Glomerular visceral epithelial cell (primary cell): Measurements from ENCODE around the gene TMEM272.

Experiments used
- DNase-seq: peaks from one replicate; pipeline ENCODE4 v3.0.0-alpha.2; 2016; ENCODE audit errors: extremely low spot score

The TMEM272 gene

DNA sequence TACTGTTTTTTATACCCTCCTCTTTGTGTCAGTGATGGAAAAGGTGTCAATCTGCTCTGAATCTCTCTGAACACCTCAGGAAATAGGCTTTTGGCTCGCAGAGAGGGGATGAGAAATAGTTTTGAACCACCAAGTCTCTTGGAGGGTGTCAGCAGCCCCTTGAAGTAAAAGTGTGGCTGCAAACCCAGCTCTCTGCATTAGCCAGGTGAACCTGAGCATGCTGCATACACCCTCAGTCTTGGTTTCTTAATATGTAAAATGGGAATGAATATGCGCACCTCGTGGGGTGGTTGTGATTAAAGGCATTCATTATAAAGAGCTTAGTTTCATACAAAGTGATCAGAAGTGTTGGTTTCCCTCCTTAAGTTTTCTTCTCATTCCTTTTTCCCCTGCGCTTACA, 39.7 kb downstream of the TMEM272 start:
- DNase-seq, result no peak

DNA sequence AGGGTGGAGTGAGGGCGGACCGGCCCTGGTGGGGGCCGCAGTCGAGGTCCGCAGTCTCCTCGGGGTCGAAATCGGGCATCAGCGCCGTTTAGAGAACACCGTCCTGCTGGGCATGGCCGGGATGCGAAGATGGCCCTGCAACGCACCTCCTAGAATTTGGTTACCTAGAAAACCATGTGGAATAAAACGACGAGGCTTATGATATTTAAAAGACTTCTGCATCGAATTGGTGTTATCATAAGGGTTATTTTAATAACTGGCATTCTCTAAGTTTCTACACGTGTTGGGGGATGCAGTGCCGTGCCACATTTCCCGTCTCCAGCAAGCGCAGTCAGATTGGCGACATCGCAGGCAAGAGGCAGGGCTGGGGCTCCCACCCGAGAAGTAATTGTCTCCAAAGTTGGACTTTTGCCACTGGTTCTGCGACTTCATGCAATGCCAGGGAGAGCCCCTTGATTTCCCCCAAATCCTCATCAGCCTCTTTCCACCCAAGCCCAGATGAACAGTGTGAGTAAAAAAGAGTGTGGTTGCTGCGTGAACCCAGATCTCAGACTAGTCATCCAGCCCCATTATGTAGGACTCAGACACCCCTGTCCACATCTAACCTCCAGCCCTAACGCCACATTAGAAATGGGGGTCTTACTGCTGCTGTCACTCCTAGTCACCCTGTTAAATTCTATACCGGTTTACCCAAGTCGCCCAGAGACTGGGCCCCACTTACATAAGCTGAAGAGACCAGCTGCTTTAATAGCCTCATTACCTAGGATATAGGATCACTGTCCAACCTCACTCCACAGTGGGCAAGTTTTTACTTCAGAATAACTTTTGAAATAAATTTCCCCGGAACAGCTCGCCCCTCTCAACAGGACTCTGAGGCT, 40.4 kb downstream of the TMEM272 start:
- DNase-seq, result no peak

DNA sequence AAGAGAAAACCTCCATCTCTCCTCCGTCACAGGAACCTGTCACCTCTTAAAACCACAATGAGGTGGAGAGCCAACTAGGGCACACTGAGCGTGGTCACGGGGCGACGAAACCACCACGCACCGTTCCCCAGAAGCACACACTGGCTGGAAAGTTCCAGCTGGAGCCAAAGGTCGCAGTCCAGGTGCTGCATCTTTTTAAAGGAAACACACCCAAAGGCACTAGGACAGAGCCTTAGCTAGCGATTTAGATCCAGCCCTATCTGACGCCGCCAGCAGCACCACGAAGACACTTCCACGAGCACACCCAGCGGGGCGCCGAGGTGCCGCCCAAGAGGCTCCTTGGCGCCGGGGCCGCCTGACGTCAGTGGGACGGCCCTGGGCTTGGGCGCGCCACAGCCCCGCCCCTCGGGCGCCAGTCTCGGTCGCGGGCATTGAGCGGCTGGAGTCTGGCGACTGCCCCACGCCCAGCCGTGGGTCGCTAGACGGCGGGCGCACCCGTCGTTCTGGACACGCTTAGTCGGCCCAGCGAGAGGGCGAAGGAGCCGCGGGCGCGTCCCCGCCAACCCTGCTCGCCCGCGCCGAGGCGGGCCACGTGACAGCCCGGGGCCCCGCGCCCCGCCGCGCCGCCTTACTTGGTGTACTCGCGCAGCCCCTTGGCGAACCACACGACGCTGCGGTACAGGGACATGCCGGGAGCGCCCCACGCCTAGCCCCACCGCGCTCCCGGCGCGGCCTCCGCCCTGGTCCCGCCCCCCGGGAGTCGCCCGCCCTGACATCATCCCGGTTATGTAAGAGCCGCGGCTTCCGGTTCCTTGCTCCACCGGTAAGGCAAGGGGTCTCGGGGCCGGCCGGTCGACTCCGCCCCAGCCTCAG, 41.3 kb downstream of the TMEM272 start, which contains the start of gene DHRS12:
TSS of gene DHRS12 (minus strand) at position 742 of the 873 bp plus-strand sequence. CDS start 4,504 bp downstream, outside the sequence.
- DNase-seq, result peak; percentile 83

GRCh38 chr13:51802631-51803418, 42.2 kb downstream of the TMEM272 start:
- DNase-seq, result no peak

GRCh38 chr13:51801631-51802099, 43.3 kb downstream of the TMEM272 start:
- DNase-seq, result peak; percentile 24

DNA sequence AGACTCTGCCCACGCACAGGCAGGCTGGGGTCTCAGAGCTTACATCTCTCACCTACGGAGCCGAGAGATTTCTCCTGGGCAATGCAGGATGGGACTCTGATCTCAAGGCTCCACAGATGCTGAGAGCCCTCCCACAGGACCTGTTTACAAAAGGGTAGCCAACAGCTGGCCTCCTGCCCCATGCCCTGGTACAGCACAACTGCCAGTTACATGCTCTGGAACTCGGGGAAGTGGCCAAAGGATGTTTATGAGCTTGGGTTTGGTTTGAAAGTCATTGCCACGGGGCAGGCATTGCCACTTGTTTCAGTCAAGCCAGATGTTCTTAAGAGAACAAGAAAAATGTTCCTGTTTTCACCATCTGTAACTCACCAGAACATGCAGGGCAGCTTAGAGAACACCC, 44.5 kb downstream of the TMEM272 start:
- no peak for DNase-seq

DNA sequence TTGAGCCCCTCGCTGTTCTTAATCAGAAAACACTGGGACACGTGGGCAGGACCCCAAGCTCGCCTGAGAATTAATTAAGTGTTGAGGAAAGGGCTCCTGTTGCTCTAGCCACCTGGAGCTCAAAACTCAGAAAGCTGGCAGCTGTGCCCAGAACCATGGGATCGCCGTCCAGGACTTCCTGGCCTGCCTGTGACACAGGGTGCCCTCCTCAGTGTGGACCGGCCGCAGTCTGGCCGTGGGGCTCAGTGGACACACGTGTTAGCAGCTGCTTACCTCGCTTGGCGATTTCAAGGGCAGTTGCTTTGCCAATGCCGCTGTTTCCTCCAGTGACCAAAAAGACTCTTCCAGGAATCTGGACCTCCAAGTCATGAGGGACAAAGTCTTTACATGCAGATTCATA, 45.7 kb downstream of the TMEM272 start:
- no peak for DNase-seq

- DNase-seq, result peak; percentile 75
Observed at GRCh38 chr13:51797664-51798488, 47.1 kb downstream of the TMEM272 start.

DNA sequence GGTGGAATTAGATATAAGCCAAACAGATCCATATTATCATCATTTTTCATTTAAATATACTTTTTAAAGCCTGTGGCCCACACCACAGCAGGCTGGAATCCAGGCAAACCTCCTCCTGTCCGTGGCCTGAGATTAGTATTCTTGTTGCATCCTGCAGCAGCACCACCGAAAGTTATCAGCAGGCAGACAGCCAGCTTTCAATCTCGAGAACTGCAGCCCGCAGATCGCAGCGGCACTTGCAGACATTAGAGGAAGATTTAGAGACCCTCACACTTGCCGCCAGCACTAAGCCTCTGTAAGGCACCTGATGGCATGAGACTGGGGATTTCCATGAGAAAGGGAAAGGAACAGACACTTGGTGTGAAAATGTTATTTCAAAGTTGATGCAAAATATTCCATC, 48.4 kb downstream of the TMEM272 start:
- DNase-seq, result no peak

DNA sequence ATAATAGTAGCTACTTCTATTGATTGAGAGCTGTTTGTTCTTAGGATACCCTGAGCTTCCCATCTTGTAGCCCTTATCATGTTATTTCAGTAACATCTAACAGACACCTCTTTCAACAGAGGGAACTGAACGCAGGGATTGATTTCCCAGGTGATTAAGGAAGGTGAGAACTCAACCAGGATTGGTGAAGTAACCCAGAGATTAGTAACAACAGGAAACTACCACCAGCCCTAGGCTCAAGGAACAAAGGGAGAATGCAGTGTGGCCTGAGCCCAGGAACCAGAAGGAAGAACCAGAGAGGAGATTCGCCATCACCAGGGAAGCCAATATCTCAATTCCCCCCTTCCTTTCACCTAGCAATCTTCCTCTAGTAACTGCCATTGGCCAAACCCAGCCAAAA, 49.6 kb downstream of the TMEM272 start:
- DNase-seq, result no peak

DNA sequence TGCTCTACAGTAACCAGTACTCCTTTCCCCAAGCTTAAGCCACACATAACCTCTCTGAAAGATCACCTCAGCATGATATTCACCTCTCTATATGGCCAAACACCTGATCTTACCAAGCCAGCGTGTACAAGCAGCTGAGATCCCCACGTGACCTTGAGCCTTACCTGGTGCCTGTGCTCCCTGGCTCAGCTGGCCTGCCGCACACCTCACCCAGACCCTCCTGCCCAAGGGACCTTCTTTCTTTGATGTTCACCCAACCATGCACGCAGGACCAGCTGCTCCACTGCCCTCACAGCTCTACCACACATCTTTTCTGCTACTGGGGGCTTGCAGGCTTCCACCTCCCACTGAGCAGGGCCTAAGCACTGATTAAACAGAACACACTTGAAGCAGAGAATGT, 50.0 kb downstream of the TMEM272 start:
- DNase-seq, result no peak

GRCh38 chr13:51793570-51794271, 51.3 kb downstream of the TMEM272 start:
- peak; percentile 69 for DNase-seq

GRCh38 chr13:51786425-51787265, 58.3 kb downstream of the TMEM272 start:
- DNase-seq, result no peak

GRCh38 chr13:51785712-51786424, 59.1 kb downstream of the TMEM272 start:
- no peak for DNase-seq

DNA sequence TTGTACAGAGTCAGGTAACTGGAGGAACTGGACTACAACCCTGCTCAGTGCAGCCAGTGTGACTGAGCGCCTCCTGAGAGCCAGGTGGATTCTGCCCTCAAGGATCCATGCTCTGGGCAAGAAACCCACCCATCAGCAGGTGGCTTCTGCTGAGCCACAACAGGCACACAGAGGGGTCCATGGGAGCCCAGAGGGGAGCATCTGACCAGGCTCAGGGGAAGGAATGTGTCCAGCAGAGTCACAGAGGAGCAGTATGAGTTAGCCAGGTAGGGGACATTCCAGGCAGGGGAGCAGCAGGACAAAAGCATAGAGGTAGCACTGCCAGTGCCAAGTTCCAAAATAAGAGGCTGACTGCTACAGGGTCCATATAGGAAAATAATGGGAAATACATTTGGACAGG, 60.9 kb downstream of the TMEM272 start:
- no peak for DNase-seq

- DNase-seq, result no peak
Observed at GRCh38 chr13:51783428-51784094, 61.4 kb downstream of the TMEM272 start.

GRCh38 chr13:51782026-51782710, 62.8 kb downstream of the TMEM272 start:
- no peak for DNase-seq
